ENCODE measurements around the gene ANKLE2. TPM values are rescaled to one million over a fixed set of nuclear protein-coding genes. Genes with fewer than 3 reads are reported as not detected.
A peak's percentile ranks its signal among the peaks of the same experiment; 100 is the strongest.

The ANKLE2 gene
- total and polyA plus RNA-seq, 10 of the 15 experiments (the other 5 are each of a cell fraction or from before 2014, with no cell fraction given): 4.3 to 89.4 (median 53.0) TPM

GRCh38 chr12:132761921-132762583, 420 bp upstream of the ANKLE2 start (continued):
- no peak for TF ChIP-seq HSF1 (IDR thresholded peaks at IDR 0.05; ENCODE audit: low read depth, low read length)
- TF ChIP-seq BRCA1 (IDR thresholded peaks at IDR 0.05; ENCODE audit: low read depth, low read length): no peak
- TF ChIP-seq NFIC (IDR thresholded peaks at IDR 0.05; ENCODE audit: low read depth, low read length): no peak
- TF ChIP-seq TAF1 (IDR thresholded peaks at IDR 0.05; ENCODE audit: borderline replicate concordance, low read depth, low read length): peak; percentile 71; the same call in 1 of the 2 replicates
- peak; percentile 72 for TF ChIP-seq DPF2 (IDR thresholded peaks at IDR 0.05)
- TF ChIP-seq BACH1 (IDR thresholded peaks at IDR 0.05; ENCODE audit: borderline replicate concordance): peak; percentile 79
- TF ChIP-seq JUNB (IDR thresholded peaks at IDR 0.05): no peak
- no peak for TF ChIP-seq EZH2 (IDR thresholded peaks at IDR 0.05; ENCODE audit: borderline replicate concordance, control insufficient read depth, low read depth, low read length)
- TF ChIP-seq ZNF622 (IDR thresholded peaks at IDR 0.05): no peak
- TF ChIP-seq NR2C2 (IDR thresholded peaks at IDR 0.05; ENCODE audit: borderline replicate concordance, control insufficient read depth, insufficient read length, low read depth): no peak
- TF ChIP-seq RAD51 (IDR thresholded peaks at IDR 0.05): no peak
- TF ChIP-seq HDAC6 (IDR thresholded peaks at IDR 0.05; ENCODE audit: unreplicated experiment): no peak
- TF ChIP-seq USF1 (IDR thresholded peaks at IDR 0.05; ENCODE audit: borderline replicate concordance, extremely low read length, insufficient read depth, low read depth, low read length): no peak
- no peak for TF ChIP-seq PRDM15 (CRISPR knock-in tag; IDR thresholded peaks at IDR 0.05)
- TF ChIP-seq EP300 (IDR thresholded peaks at IDR 0.05; ENCODE audit: borderline replicate concordance in 1 of 2, control insufficient read depth in 1 of 2, low read depth in 2 of 2, low read length in 2 of 2): no peak
- TF ChIP-seq RB1 (IDR thresholded peaks at IDR 0.05; ENCODE audit: borderline replicate concordance): peak; percentile 79; the same call in 1 of the 2 replicates
- TF ChIP-seq YBX1 (IDR thresholded peaks at IDR 0.05): no peak
- TF ChIP-seq NR2C1 (IDR thresholded peaks at IDR 0.05): no peak
- TF ChIP-seq SMARCA5 (IDR thresholded peaks at IDR 0.05): peak; percentile 79
- TF ChIP-seq, protein P1, sequence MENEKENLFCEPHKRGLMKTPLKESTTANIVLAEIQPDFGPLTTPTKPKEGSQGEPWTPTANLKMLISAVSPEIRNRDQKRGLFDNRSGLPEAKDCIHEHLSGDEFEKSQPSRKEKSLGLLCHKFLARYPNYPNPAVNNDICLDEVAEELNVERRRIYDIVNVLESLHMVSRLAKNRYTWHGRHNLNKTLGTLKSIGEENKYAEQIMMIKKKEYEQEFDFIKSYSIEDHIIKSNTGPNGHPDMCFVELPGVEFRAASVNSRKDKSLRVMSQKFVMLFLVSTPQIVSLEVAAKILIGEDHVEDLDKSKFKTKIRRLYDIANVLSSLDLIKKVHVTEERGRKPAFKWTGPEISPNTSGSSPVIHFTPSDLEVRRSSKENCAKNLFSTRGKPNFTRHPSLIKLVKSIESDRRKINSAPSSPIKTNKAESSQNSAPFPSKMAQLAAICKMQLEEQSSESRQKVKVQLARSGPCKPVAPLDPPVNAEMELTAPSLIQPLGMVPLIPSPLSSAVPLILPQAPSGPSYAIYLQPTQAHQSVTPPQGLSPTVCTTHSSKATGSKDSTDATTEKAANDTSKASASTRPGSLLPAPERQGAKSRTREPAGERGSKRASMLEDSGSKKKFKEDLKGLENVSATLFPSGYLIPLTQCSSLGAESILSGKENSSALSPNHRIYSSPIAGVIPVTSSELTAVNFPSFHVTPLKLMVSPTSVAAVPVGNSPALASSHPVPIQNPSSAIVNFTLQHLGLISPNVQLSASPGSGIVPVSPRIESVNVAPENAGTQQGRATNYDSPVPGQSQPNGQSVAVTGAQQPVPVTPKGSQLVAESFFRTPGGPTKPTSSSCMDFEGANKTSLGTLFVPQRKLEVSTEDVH (IDR thresholded peaks at IDR 0.05; ENCODE audit: low read depth, partially characterized antibody): no peak
- TF ChIP-seq NBN (IDR thresholded peaks at IDR 0.05): peak; percentile 51; the same call in 1 of the 2 replicates
- peak; percentile 84; the same call in 1 of the 2 replicates for TF ChIP-seq ZNF217 (IDR thresholded peaks at IDR 0.05)
